Hindlimb muscle (tissue), 1 donor: Measurements from ENCODE around the gene KRT86. TPM values are rescaled to one million over a fixed set of nuclear protein-coding genes. Genes with fewer than 3 reads are reported as not detected.
"Not testable (repeated sequence)": the region's sequence is repeated elsewhere in the genome, so short reads cannot be mapped to it uniquely, and the experiment has no call there.

Experiments
- DNase-seq: peaks from one replicate; pipeline ENCODE4 v3.0.0-alpha.2; 2013
- polyA plus RNA-seq: library from polyadenylated mRNA; unstranded; fragments of 120-200 nt; gene quantifications from one replicate; pipeline ENCODE4 v1.2.1, GENCODE V29; 2013; ENCODE audit not compliant: insufficient read length

KRT86 gene
- polyA plus RNA-seq, 1 donor: 0.19 TPM

DNA sequence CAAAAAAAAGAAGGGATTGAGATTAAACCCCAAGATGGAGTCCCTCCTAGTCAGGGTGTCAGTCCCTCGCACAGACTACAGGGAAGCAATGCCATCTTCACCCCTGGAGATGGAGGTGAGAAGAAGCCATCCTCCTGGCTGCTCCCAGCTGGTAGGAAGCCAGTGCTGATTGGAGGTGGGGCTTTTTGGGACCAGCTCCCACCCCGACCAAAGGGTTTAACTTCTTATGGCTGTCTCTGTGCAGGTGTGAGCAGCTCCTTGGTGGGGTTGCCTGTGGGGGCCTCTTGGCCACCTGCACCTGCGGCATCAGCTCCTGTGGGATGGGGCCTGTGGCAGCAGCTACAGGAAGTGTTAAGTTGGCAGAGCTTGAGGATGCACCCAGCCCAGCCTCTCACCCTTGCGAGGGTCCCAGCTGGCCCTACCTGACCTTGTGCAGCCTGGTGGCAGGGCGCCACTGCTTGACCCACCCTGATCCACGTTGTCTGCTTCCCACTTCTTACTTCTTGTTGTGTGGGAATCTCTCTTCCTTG lies 3.8 kb upstream of the KRT86 start:
- no peak for DNase-seq

DNA sequence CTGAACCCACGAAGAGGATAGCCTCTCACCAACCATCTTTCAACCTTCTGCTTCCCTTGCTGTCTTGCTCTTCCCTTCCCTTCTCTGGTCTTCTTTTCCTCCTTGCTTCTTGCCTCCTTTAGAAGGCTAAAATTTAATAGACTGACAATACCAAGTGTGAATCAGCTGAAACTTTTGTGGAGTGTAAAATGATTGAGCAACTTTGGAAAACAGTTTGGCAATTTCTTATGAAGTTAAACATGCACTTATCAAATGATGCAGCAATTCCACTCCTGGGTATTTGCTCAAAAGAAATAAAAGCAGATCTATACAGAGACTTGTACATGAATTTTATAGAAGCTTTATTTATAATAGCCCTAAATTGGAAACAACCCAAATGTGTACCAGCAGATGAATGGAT lies 3.3 kb upstream of the KRT86 start:
- DNase-seq: no peak

DNA sequence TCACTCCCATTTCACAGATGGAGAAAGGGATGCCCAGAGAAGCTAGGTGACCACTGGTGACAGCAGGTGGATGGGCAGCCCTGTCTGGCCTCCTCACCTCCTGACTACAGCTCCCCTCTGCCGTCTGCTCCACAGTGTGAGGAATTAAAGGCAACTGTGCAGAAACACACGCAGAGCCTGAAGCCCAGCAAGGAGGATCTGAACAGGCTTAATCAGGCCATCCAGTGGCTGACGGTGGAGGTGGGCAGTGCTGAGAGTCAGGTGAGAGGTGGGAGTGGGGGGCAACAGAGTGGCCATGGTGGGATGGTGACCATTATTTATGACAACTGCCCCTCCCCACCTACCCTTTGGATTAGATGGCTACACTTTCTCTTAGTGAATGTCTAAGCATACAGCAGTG lies 1.2 kb downstream of the KRT86 start:
- DNase-seq: no peak

DNA sequence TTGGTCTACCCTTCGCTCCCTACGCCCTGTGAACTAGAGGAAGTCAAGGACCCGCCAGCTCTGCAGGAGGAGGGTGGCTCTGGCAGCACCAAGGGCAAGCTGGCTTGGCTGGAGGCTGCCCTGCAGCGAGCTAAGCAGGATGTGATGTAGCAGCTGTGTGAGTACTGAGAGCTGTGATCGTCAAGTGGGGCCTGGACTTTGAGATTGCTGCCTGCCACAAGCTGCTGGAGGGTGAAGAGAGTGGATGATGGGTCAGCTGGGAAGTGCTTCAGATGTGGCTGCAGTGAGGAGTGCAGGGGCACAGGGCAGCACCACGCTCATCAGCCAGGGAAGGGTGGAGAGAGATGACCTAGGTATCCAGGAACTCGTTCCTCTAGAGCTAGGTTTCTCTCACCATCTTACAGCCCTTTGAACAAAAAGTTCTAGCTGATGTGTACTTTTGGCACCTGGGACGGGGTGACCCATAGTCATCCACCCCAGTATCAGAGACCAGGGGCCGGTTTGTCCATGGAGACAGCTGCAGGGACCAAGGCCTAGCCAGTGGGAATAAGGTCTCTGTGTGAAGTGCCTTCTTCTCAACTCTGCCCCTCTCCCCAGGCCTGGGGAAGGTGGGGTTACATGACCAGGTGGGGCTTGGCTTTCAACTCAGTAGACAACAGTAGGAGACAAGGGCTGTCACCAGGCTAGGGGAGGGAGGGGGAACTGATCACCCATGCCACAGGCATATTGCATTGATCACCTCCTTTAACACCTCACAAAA lies 3.2 kb downstream of the KRT86 start:
- DNase-seq: no peak

DNA sequence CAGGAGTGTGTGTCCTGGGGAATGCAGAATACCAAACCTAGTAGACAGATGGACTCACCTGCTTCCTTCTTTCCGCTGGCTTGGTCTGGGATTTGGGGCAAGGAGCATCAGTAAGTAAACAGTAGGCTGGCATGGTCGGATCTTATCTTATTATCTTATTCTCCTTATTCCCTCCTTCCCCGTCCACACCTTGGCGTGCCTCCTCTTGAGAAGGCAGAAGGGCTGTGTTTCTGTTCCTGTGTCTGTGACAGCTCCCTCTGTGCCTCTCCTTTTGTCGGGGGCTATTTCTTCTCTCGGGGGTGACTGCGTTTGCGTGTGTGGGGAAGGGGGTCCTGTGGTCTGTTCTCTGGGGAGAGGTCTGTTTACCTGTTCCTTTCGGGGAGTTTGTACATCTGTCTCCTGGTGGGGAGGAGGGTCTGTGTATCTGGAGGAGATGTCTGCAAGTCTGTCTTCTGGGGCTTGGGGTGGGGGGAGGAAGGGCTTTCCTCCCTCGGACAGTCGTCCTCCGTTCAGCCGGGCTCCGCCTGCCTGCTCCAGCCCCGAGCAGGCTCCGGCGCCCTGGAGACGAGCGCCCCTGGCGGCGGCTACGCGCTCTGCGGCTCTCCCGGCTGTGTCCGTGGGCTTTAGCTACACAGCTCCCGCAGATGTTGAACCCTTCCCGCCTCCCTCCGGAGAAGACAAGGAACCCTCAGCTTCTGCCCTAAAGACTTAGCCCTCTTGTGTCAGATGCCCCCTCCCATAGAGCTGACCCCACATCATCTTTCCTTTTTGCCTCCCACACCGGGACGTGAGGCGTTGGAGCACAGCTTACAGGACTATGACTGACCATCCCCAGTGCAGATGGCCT lies 4.4 kb downstream of the KRT86 start:
- peak; percentile 71 for DNase-seq

DNA sequence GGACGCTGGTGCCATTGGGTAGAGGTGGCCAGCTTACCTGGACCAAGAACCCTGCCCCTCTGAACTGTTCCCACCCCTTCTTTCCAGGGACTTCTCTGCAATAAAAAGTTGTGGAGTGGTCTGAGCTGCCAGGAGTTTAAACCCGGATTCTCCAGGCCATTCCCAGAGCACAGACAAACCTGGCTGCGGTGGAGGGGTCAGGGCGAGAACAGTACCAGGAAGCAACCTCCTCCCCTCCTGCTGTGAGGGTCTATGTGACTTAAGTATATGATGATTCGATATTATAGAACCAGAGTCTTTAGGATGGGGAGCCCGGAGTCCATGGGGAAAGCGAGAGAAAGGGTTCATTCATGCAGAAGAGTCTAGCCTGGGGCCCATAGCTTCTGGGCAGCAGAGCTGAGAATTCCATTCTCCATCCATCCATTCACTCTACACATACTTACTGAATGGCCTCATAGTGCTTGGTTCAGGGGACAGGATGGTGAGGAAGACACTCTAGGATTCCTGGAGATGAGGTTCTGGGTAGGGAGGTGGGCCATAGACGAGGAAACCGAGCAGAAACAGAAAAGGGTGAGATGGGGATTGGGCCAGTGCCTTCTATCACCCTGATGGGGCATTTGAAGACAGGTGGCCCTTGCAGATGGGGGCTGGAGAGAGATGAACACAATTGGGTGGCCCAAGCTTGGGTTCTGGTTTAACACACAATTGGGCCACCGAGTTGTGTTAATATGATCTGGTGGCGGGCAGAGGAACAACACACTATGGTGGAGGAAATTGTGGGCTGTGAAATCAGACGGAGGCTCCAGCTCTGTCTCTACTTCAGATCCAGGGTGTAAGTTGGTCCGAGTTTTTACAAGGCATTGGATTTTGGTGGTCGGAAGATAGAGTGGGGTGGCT lies 5.2 kb downstream of the KRT86 start:
- no peak for DNase-seq

DNA sequence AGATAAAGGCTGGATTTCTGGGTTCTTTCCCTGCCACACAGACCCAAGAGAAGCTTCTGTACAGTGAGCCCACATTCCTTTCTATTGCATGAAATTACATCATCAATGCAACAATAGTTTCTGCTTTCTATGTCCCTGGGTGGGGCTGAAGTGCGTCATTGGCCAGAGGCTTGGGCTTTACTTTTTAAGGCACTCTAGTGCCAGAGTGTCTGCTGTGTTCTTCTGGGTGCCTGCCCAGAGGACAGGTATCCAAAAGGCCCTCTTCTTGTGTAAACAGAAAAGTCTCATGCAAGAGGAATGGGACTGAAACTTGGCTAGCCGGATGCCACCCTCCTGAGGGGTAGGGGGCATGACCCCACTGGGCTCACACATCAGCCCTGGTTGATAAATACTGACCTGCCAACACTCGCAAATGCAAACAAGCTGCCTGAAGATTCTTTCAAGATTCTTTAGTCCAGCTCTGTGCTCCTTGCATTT lies 5.9 kb downstream of the KRT86 start:
- DNase-seq: no peak

DNA sequence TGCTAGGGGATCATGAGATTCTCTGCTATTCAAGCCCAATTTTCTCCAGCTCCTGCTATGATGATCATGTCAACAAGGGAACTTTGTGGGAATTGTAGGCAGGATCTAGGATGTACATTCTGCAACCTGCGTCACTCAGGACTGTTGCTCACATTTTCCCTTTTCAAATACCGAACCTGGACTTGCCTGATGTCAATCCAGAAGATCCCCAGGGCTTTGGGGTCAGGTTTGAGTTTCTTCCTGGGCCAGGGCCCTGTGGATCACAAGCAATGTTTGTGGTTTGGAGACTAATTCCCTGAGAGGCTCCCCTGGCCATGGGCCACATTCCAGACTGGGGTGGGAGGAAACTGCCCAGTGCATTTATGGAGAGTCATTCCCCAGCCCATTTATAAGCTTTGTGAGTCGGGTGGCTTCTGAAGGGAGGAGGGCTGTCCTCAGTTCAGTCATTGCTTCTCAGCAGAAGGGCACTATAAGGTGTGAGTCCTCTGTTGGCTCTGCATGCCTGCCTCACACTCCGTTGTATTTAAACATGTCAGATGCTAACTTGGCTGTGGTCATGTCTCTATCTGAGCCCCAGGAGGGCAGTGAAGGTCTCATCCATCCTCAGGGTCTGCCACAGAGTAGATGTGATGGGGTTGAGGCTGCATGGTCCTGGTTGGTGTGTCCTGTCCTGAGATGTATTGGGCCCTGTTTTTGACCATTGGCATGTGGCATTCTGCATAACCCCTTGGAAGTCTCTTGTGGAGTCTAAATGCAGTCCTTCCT lies 6.5 kb downstream of the KRT86 start:
- DNase-seq: no peak

DNA sequence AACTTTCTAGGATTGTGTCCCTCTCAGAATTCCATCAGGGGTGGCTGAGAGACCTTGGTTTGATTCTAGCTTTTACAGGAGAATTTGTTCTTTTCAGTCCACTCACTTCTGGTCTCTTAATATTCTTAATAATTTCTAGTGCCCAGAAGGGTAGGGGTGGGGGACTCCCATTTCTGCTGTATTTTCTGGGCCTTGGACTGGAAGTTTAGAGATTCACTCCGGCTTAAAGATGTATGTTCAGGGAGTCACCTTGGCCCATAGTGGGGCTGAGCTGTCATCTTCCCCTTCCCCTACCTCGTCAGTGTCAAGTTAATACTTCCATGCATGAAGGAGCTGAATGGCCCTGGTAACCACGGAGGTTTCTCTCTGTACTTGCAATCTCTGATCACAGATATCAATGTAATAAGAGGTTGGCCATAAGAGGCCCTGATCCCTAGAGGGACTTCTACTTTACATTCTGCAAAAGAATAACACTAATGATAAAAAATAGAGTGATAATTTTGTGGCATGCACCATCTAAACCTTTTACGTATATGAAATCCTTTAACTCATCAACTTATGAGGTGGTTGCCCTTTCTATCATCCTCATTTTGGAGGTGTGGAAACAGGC lies 10.2 kb downstream of the KRT86 start:
- DNase-seq: no peak

DNA sequence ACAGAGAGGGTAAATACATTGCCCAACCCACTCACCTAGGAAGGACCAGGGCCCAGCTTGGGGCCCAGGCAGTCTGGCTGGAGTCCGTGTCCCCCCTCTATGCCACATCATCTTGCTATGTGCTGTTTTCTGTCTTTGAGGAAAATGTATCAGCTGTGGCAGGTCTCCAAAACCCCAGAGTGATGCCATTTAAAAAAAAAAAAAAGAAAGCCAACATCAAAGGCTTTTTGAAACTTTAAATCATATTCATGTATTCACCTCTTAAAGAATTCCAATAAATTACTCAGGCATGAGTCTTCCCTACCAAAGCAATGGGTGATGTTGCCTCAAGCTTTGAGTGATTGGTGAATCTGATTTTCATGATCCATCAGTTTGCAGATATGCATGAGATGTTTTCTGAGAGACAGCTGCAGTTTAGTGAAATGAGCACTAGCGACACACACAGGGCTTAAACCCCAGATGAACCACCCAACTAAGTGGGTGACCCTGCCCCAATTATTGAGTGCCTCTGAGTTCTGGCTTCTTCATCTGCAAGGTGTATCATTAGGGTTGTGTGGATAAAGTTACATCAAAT lies 10.8 kb downstream of the KRT86 start:
- DNase-seq: no peak

DNA sequence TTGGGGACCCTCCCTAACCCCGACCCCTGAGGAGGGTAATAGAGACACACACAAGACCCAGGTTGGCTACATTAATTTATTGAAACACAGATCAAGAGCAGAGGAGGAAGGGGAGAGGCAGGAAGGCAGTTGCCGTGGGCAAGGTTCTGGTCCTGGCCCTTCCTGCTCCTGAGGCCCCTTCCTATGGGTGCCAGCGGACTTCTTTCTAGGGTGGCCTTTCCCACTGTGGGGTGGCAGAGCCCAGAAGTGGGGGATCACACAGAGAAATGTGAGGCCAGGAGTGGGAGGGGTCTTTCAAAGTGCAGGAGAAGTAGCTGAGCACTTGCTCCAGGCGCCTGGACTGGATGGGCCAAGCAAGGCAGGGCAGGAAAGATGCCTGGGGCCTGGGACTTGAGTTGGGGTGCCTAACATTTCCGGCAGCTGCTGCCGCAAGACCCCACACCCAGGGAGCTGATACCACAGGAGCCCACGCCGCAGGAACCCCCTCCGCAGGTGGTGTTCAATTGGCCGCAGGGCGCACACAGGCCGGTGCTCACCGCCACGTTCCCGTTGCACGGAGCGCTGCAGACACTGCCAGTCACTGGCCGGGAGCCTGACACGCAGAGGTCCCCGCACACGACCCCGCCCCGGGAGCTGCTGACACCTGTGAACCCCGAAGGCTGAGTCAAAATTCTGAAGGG lies 11.5 kb downstream of the KRT86 start:
- no peak for DNase-seq

DNA sequence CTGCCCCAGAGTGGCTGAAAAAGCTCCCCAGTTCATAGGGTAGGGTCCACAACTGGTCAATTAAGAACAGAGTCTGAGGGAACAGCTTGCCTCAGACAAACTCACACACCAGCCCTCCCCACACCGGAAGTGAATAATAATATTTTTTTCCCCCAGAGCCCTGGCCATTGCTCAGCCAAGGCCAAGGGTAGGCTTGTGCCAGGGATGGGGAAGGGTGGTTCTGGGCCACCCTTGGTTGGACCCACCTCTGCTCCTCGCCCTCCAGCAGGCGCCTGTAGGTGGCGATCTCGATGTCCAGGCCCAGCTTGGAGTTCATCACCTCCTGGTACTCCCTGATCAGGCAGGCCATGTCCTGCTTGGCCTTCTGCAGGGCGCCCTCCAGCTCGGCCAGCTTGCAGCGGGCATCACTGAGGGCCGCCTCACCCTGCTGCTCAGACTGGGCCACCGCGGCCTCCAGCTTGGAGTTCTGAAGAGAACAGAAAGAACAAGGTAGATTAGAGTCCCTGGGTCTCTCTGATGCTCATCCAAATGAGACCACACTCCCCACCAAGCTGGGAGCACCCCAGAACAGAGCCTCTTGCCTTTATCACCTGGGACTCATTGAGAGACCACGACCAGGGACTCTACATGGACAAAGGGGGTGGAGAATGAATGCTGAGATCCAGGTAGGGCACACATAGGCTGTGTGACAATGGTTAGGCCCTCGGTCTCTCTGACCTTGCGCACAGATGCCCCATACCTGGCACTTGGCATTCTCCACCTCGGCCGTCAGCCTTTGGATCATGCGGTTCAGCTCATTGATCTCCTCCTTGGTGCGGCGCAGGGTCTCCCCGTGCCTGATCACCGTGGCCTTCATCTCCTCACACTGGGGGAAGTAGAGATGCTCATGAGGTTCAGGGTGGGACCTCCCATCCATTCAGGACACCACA lies 12.7 kb downstream of the KRT86 start:
- DNase-seq: not testable (repeated sequence)

DNA sequence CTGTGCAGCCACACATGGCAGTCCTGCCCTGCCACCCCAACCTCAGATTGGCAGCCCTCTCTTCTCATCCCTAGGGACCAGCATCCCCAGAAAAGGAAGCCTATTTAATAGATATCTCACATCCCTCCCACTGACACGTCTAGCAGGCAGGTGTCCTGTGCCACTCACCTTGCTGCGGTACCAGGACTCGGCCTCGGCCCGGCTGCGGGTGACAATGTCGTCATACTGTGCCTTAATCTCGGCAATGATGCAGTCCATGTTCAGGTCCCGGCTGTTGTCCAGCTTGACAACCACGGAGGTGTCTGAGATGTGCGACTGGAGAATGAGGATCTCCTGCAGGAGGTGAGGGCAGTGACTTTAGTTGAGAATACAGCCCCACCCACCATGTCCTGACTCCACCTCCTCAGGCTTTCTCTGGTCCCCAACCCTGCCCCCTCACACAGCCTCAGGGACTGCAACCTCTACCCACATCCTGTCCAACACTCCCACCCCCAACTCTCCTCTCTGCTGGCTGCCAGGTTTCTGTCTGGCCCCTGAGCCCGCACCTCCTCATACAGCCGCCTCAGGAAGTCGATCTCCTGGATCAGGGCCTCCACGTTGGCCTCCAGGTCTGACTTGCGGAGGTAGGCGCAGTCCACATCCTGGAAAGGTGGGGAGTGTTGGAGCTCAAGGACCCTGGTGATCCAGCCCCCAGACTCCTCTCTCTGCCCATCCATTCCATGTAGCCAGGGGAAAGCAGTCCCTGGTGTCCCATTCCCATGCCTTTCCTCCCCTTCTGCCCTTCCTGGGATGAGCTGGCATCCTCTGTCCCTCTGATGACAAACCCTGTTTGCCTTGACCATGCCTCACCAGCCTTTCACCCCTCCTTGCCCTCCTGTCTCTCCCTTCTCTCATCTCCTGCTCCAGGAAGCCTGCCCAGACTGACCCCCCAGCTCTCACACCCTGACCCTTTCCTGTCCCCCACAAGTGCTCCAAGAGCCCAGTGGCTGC lies 13.7 kb downstream of the KRT86 start:
- not testable (repeated sequence) for DNase-seq

DNA sequence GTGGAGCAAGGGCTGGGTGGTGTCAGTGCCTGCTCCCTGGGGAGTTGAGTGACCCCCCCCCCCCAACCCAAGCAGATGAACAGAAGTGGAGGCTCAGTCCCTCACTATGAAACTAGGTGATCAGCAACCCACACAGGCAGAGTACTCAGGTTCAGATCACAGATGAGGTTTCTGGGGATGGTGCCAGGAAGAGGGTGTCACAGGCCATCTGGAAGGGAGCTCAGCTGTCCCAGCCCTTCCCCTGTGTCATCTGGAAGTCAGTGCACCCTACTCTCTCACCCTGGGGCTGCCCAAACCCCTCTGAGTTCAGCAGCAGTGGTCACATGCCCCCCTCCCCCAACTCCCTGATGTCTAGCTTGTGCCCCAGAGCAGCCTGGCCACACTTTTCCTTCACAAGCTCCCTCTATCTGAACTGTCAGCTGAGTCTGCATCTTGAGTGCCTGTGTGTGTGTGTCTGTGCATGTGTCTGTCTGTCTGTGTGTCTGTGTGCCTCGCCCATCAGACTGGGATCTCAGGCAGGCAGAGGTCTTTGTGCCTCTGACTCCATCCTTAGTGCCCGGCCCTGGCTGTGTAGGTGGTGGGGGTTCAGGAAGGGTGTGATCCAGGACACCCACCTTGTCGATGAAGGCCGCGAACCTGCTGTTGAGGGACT lies 16.2 kb downstream of the KRT86 start:
- not testable (repeated sequence) for DNase-seq

DNA sequence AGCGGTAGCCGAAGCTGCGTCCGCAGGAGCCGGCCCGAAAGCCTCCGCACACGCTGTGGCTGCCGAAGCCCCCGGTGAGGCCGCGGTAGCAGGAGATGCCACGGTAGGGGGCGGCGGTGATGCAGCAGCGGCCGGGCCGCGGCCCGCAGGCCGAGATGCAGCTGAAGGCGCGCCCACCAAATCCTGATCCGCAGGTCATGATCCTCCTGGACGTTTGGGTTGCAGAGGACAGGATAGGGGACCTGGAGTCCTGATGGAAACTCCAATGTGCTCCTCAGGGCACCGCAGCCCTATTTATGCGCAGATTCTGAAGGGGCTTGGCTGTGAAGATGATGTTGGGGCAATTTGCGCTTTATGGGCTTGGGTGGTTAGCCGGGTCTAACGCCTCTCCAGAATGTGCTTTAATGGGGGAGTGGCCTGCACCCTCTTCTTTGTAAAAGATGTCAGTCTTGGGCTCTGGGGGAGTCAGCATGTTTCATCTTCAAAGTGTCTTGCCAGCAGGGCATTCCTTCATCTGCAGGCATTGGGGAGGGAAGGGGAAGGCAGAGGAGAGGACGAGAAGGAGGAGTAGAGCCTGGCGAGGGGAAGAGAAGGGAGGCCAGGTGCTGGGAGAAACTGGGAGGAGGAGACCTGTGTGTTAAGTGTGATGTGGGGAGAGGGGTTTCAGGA lies 17.0 kb downstream of the KRT86 start, which contains the start of gene KRT81:
TSS of gene KRT81 (minus strand) at position 268 of the 669 bp plus-strand sequence. CDS start at position 199, 69 bp downstream.
- DNase-seq: no peak

DNA sequence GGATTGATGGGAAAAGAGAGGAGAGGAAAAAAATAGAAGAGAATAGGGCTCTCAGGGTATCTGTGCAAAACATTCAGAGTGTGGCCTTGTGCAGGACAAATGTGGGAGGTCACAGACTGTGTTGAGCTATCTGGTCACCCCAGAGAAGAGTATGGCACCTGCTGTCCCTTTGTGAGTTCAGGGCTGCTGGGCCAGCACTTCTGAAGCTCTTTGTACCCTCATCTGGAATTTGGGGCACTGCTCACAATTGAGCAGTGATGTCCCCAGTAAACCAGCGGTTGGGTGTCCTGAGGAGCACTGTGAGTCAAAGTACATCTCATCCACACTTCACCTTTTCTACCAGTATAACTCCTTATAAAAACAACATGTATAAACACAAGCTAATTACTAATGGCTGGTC lies 19.5 kb downstream of the KRT86 start:
- DNase-seq: no peak
